DOHH2 (cell line): ENCODE measurements around the gene RHOU.

ENCODE experiments used
- CTCF ChIP-seq: fragments of 200-600 bp; sonication (generic); IDR thresholded peaks from one replicate; pipeline ENCODE4 v1.5.1; 2014; ENCODE audit warnings: antibody characterized with exemption, mild to moderate bottlenecking, low read depth, low read length; ENCODE audit not compliant: poor library complexity, severe bottlenecking
- EZH2phosphoT487 ChIP-seq: fragments of 200-600 bp; sonication (generic); IDR thresholded peaks from 2 replicates; pipeline ENCODE4 v1.6.1; 2017; ENCODE audit warnings: borderline replicate concordance, mild to moderate bottlenecking, antibody characterized with exemption, low read length, moderate library complexity, mixed read lengths

- TF ChIP-seq CTCF: no peak
- no peak for TF ChIP-seq EZH2phosphoT487
These were observed 40.0 kb upstream of the RHOU start for GRCh38 chr1:228695015-228695955.
